ENCODE measurements around the gene PLPP4.

GRCh38 chr10:120574981-120575380, 118.0 kb downstream of the PLPP4 start:
- TF ChIP-seq CTCF (IDR thresholded peaks at IDR 0.05; ENCODE audit: low read depth, low read length): no peak
- TF ChIP-seq EZH2phosphoT487 (IDR thresholded peaks at IDR 0.05; ENCODE audit: low read depth): no peak

Data from OCI-LY3 (cell line).